K562 (cell line): ENCODE data around the gene SCFD1. TPM values are rescaled to one million over a fixed set of nuclear protein-coding genes. Genes with fewer than 3 reads are reported as not detected.

Source experiments
- ATAC-seq: fragments of 200-7000 bp; cut with Tn5 transposase; 3 replicates; pipeline ENCODE4 v1.9.1; 2020; ENCODE audit warnings: moderate library complexity
- BruUV-seq: library from RNA; stranded (reverse); fragments of 400-500 nt; replicated peaks from 2 replicates; lab custom pipeline; 2021; lab: Mats Ljungman, UMichigan
- CTCF ChIA-PET: fragments of 300-600 bp; formaldehyde crosslinking; extraction: SDS; loops from one replicate; lab custom pipeline; 2021; ENCODE audit warnings: low intra/inter-chr PET ratio; lab: Yijun Ruan, JAX
- POLR2A ChIA-PET: fragments of 300-600, 350-650 bp; sonication (Branson Sonifier 250); formaldehyde crosslinking; extraction: SDS; loops from one replicate; lab custom pipeline; 2021; ENCODE audit warnings: antibody characterized with exemption, inconsistent platforms; lab: Yijun Ruan, JAX
- DNase-seq, 4 experiments: peaks; one replicate each; pipeline versions ENCODE4 v3.0.0 to v3.0.0-alpha.2; 2011 to 2018; ENCODE audit warnings: low spot score in 3 of 4, mixed read lengths in 3 of 4; ENCODE audit errors: extremely low read depth in 1 of 4
- FAIRE-seq: peaks from 2 replicates; lab custom pipeline; 2011; peaks lifted over from hg19 to GRCh38; lab: Jason Lieb, UNC
- H2AFZ ChIP-seq: 2 replicates; pipeline ENCODE4 v1.6.0; 2011; ENCODE audit warnings: low read depth, low read length, control low read depth, inconsistent platforms
- H3K27ac ChIP-seq: fragments of 200-600 bp; 3 replicates; pipeline ENCODE4 v1.8.0; 2011; ENCODE audit warnings: low read depth, mild to moderate bottlenecking, control low read depth, inconsistent platforms, low read length, moderate library complexity, mixed read lengths; ENCODE audit errors: extremely low read depth
- H3K27me3 ChIP-seq, 2 experiments: fragments of 300-600 bp in 1 of 2; 2 replicates in 1 of 2; 3 replicates in 1 of 2; pipeline versions ENCODE4 v1.6.0 to v1.8.0; 2011; ENCODE audit warnings: inconsistent platforms in 2 of 2, low read length in 2 of 2, mild to moderate bottlenecking in 1 of 2, mixed read lengths in 1 of 2, moderate library complexity in 1 of 2; ENCODE audit not compliant: control insufficient read depth in 2 of 2, insufficient read depth in 2 of 2
- H3K36me3 ChIP-seq: fragments of 300-600 bp; 3 replicates; pipeline ENCODE4 v1.8.0; 2011; ENCODE audit warnings: mild to moderate bottlenecking, low read length, inconsistent platforms; ENCODE audit not compliant: control insufficient read depth, insufficient read depth
- H3K4me1 ChIP-seq, 2 experiments: fragments of 200-600 bp in 1 of 2; replicated peaks in 1 of 2; 2 replicates in 1 of 2; 3 replicates in 1 of 2; pipeline versions ENCODE4 v1.5.1 to v1.8.0; 2011; ENCODE audit warnings: inconsistent platforms in 2 of 2, low read length in 2 of 2, mild to moderate bottlenecking in 1 of 2, mixed read lengths in 1 of 2, moderate library complexity in 1 of 2; ENCODE audit not compliant: control insufficient read depth in 2 of 2, insufficient read depth in 2 of 2
- H3K4me2 ChIP-seq: 2 replicates; pipeline ENCODE4 v1.6.1; 2011; ENCODE audit warnings: low read length, control low read depth, inconsistent platforms, mixed read lengths; ENCODE audit not compliant: insufficient read depth
- H3K4me3 ChIP-seq: fragments of 200-600 bp; sonication (generic), shearing (Covaris generic); 2 replicates; pipeline ENCODE4 v1.5.1; 2016; ENCODE audit warnings: control low read depth, inconsistent platforms
- H3K79me2 ChIP-seq: fragments of 200-600 bp; 3 replicates; pipeline ENCODE4 v1.8.0; 2011; ENCODE audit warnings: low read length, inconsistent platforms; ENCODE audit not compliant: control insufficient read depth, insufficient read depth
- H3K9ac ChIP-seq, 2 experiments: 2 replicates each; pipeline versions ENCODE4 v1.6.0 to v1.6.1; 2011; ENCODE audit warnings: low read depth in 2 of 2, low read length in 2 of 2, control low read depth in 1 of 2, inconsistent platforms in 1 of 2, mild to moderate bottlenecking in 1 of 2, mixed read lengths in 1 of 2; ENCODE audit not compliant: insufficient read depth in 1 of 2
- H3K9me1 ChIP-seq: one replicate; pipeline ENCODE4 v1.6.0; 2011; ENCODE audit warnings: inconsistent platforms, mild to moderate bottlenecking, low read length, moderate library complexity; ENCODE audit not compliant: control insufficient read depth, insufficient read depth
- H3K9me3 ChIP-seq: replicated peaks from 2 replicates; pipeline ENCODE4 v1.5.1; 2011; ENCODE audit warnings: low read depth, low read length, inconsistent platforms; ENCODE audit not compliant: control insufficient read depth, insufficient read depth
- H4K20me1 ChIP-seq: replicated peaks from 2 replicates; pipeline ENCODE4 v1.6.1; 2011; ENCODE audit warnings: low read length, inconsistent platforms, mixed read lengths; ENCODE audit not compliant: control insufficient read depth, insufficient read depth
- FIP1L1 ChIP-seq: fragments of 200-400 bp; formaldehyde crosslinking; IDR thresholded peaks from 2 replicates; pipeline ENCODE4 v1.6.1; 2018; ENCODE audit warnings: mild to moderate bottlenecking, low read depth, low read length; ENCODE audit not compliant: poor library complexity, severe bottlenecking
- JUNB ChIP-seq: fragments of 450-650 bp; formaldehyde crosslinking; conservative IDR thresholded peaks from 2 replicates; pipeline ENCODE4 v1.4.0; 2020; ENCODE audit warnings: mild to moderate bottlenecking
- NCOA6 ChIP-seq: fragments of 450-650 bp; IDR thresholded peaks from 2 replicates; pipeline ENCODE4 v1.6.1; 2017; ENCODE audit warnings: mild to moderate bottlenecking
- RBBP5 ChIP-seq: fragments of 200-600 bp; sonication (generic); IDR thresholded peaks from 2 replicates; pipeline ENCODE4 v1.6.1; 2012; ENCODE audit warnings: borderline replicate concordance, mild to moderate bottlenecking, low read length, control low read depth, inconsistent platforms; ENCODE audit not compliant: insufficient read depth, poor library complexity, severe bottlenecking
- RUNX1 ChIP-seq: sonication (generic); IDR thresholded peaks from 2 replicates; pipeline ENCODE4 v1.6.1; 2016; ENCODE audit warnings: antibody characterized with exemption, low read depth
- SRSF9 ChIP-seq: fragments of 200-400 bp; formaldehyde crosslinking; IDR thresholded peaks from 2 replicates; pipeline ENCODE4 v1.6.1; 2017; ENCODE audit warnings: low read depth, low read length, borderline replicate concordance
- TCF3 ChIP-seq: sonication (generic); formaldehyde crosslinking; IDR thresholded peaks from 2 replicates; pipeline ENCODE4 v1.4.0; 2020; ENCODE audit warnings: mild to moderate bottlenecking, missing genetic modification reagents
- ZFP36 ChIP-seq: fragments of 150-350 bp; IDR thresholded peaks from 2 replicates; pipeline ENCODE4 v1.6.1; 2018; ENCODE audit warnings: low read length, low read depth; ENCODE audit not compliant: partially characterized antibody
- ZNF717 ChIP-seq: fragments of 250-450 bp; sonication (Bioruptor Pico); IDR thresholded peaks from 2 replicates; pipeline ENCODE4 v1.5.0; 2021
- in situ Hi-C: fragments of 300-500 bp; cut with MboI; formaldehyde crosslinking; loops from 4 replicates; pipeline ENCODE4 v1.15.0; 2018; ENCODE audit warnings: inconsistent platforms, mixed read lengths
- intact Hi-C: fragments of 100-400 bp; cut with micrococcal nuclease; formaldehyde crosslinking; loops from 2 replicates; pipeline ENCODE4 v1.14.2; 2022
- polyA plus RNA-seq, 8 experiments: library from polyadenylated mRNA; depleted of rRNA in 4 of 8; stranded (reverse) in 5 of 8; unstranded in 3 of 8; fragments of >200 nt; fragmentation: Nextera tagmentation in 2 of 8; fragmentation: Illumina TruSeq in 1 of 8; extraction: Ambion mirVana in 2 of 8; extraction: Trizol in 1 of 8; gene quantifications; 2 replicates each; pipeline versions ENCODE4 v1.2.1 to v1.2.3, GENCODE V29; 2011 to 2014; ENCODE audit warnings: inconsistent platforms in 1 of 8, missing spikeins in 1 of 8
- total RNA-seq, 7 experiments: library from RNA; depleted of rRNA in 6 of 7; stranded (reverse); fragments of >200 nt in 6 of 7; fragmentation: Illumina TruSeq in 2 of 7; extraction: Trizol in 2 of 7; gene quantifications; 2 replicates each; pipeline versions ENCODE4 v1.2.1 to v1.2.3, GENCODE V29; 2011 to 2021; ENCODE audit warnings: low replicate concordance in 1 of 7

SCFD1 gene
- total and polyA plus RNA-seq, 9 of the 15 experiments (the other 6 are each of a cell fraction or from before 2014, with no cell fraction given) = 48.9 to 112 (median 75.2) TPM

DNA sequence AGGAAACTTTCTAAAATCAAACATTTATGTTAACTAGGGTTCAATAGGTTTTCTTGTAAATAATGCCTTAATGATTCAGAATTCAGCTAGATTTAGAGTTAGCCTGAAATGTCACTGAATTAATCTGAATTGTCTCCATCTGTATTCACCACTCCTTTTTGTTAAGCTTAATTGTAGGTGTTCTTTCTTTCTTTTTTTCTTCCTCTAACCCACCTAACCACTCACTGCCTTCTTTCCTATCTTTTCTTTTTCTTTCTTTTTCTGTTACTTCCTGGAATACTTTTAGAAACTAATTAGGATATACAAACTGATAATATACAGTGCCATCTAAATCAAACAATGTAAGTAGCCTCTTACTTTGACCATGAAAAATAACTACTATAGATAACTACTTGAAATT lies 33.2 kb upstream of the SCFD1 start:
- CTCF ChIA-PET = no interaction called here
- no peak overlapping the region for H3K9ac ChIP-seq
- no TSS peak for BruUV-seq
- H3K27me3 ChIP-seq = no peaks in the 10 kb centered on the region
- no peak for FAIRE-seq
- H3K4me1 ChIP-seq = no peaks in the 10 kb centered on the region
- no peak overlapping the region for H2AFZ ChIP-seq
- no peak for ATAC-seq
- H3K9me3 ChIP-seq = 0 out of 2 replicates have a peak, but pooled peaks cover 4% of the 10 kb centered on the region
- H4K20me1 ChIP-seq = no peaks in the 10 kb centered on the region
- intact Hi-C loops = no loop called here
- H3K36me3 ChIP-seq = peaks cover 76% of the 10 kb centered on the region
- no peak overlapping the region for H3K27ac ChIP-seq
- no peak overlapping the region for H3K4me2 ChIP-seq
- TF ChIP-seq ZNF717 (CRISPR knock-in tag) (no peak), NCOA6 (no peak), FIP1L1 (no peak), RBBP5 (no peak), TCF3 (no peak), RUNX1 (no peak), ZFP36 (no peak), JUNB (no peak), SRSF9 (no peak)
- POLR2A ChIA-PET = no interaction called here
- H3K79me2 ChIP-seq = peaks cover 38% of the 10 kb centered on the region
- H3K4me3 ChIP-seq = no peak overlapping the region
- no peak for DNase-seq
- no peaks in the 10 kb centered on the region for H3K9me1 ChIP-seq
- in situ Hi-C loops = no loop called here
